ENCODE results near the gene NCAPH2. TPM values are rescaled to one million over a fixed set of nuclear protein-coding genes. Genes with fewer than 3 reads are reported as not detected.
"Not testable (repeated sequence)": the region's sequence is repeated elsewhere in the genome, so short reads cannot be mapped to it uniquely, and the experiment has no call there.

Gene NCAPH2
- total and polyA plus RNA-seq, 12 donors, result 13.8 to 90.5 (median 32.6) TPM

GRCh38 chr22:50516891-50517290, 8.9 kb downstream of the NCAPH2 start:
- H3K27me3 ChIP-seq, result no peaks in the 10 kb centered on the region
- intact Hi-C loops (cut with DNase I), result no loop called here
- no peak overlapping the region for H3K27ac ChIP-seq
- WGBS, 4 donors, result 78 to 85% (median 83%) methylated on average over 15 to 16 of the region's 16 CpGs
- no peaks in the 10 kb centered on the region for H3K9me3 ChIP-seq (replicated peaks in 1 of 3)
- no peak for DNase-seq
- TF ChIP-seq CTCF (IDR thresholded peaks at IDR 0.05) (no peak), POLR2A (IDR thresholded peaks at IDR 0.05) (no peak)
- H3K4me1 ChIP-seq (replicated peaks in 1 of 2), result no peaks in the 10 kb centered on the region
- H3K36me3 ChIP-seq (replicated peaks in 1 of 2), result peaks cover 0 to 32% of the 10 kb centered on the region in 2 donors
- no peak overlapping the region for H3K4me3 ChIP-seq

- TF ChIP-seq POLR2A (IDR thresholded peaks at IDR 0.05), result no peak
- TF ChIP-seq CTCF (IDR thresholded peaks at IDR 0.05), result no peak
- H3K27ac ChIP-seq, result no peak overlapping the region
- no peak overlapping the region for H3K4me3 ChIP-seq
- 86 to 91% (median 90%) methylated on average over 9 to 20 of the region's 20 CpGs for WGBS, 4 donors
- no peaks in the 10 kb centered on the region for H3K4me1 ChIP-seq (replicated peaks in 1 of 2)
- no peak for DNase-seq
- H3K27me3 ChIP-seq, result no peaks in the 10 kb centered on the region
- intact Hi-C loops (cut with DNase I), result no loop called here
- no peaks in the 10 kb centered on the region for H3K9me3 ChIP-seq (replicated peaks in 1 of 3)
- H3K36me3 ChIP-seq (replicated peaks in 1 of 2), result peaks cover 0 to 40% of the 10 kb centered on the region in 2 donors
These were observed 9.7 kb downstream of the NCAPH2 start for GRCh38 chr22:50517495-50518260.

GRCh38 chr22:50518606-50519005, 10.6 kb downstream of the NCAPH2 start:
- Histone ChIP-seq H3K36me3 (replicated peaks in 1 of 2) (peaks cover 0 to 49% of the 10 kb centered on the region in 2 donors), H3K4me1 (replicated peaks in 1 of 2) (no peaks in the 10 kb centered on the region), H3K27me3 (no peaks in the 10 kb centered on the region), H3K4me3 (no peak overlapping the region), H3K9me3 (replicated peaks in 1 of 3) (no peaks in the 10 kb centered on the region), H3K27ac (no peak overlapping the region)
- DNase-seq, result no peak
- intact Hi-C loops (cut with DNase I), result no loop called here
- TF ChIP-seq CTCF (IDR thresholded peaks at IDR 0.05), result no peak
- TF ChIP-seq POLR2A (IDR thresholded peaks at IDR 0.05), result no peak
- 92 to 97% (median 95%) methylated on average over 3 to 7 of the region's 7 CpGs for WGBS, 4 donors

- no peaks in the 10 kb centered on the region for H3K9me3 ChIP-seq (replicated peaks in 1 of 3)
- WGBS, 4 donors, result 93 to 100% (median 96%) methylated on average over 1 to 8 of the region's 8 CpGs
- intact Hi-C loops (cut with DNase I), result no loop called here
- no peak for DNase-seq
- H3K27ac ChIP-seq, result no peak overlapping the region
- no peak for TF ChIP-seq CTCF (IDR thresholded peaks at IDR 0.05)
- no peak for TF ChIP-seq POLR2A (IDR thresholded peaks at IDR 0.05)
- no peaks in the 10 kb centered on the region for H3K27me3 ChIP-seq
- peaks cover 0 to 54% of the 10 kb centered on the region in 2 donors for H3K36me3 ChIP-seq (replicated peaks in 1 of 2)
- no peak overlapping the region for H3K4me3 ChIP-seq
- H3K4me1 ChIP-seq (replicated peaks in 1 of 2), result peaks cover 1 to 5% of the 10 kb centered on the region in 2 donors
These were observed 11.1 kb downstream of the NCAPH2 start for GRCh38 chr22:50519151-50519550.

GRCh38 chr22:50520184-50520583, 12.2 kb downstream of the NCAPH2 start:
- intact Hi-C loops (cut with DNase I); H3K27me3 ChIP-seq; H3K9me3 ChIP-seq (replicated peaks in 1 of 3); H3K4me3 ChIP-seq; H3K27ac ChIP-seq; DNase-seq: not testable (repeated sequence)
- Histone ChIP-seq H3K36me3 (replicated peaks in 1 of 2) (peaks cover 0 to 54% of the 10 kb centered on the region in 2 donors), H3K4me1 (replicated peaks in 1 of 2) (peaks cover 11 to 13% of the 10 kb centered on the region in 2 donors)
- 91 to 99% (median 96%) methylated on average over 8 of the region's 8 CpGs for WGBS, 4 donors
